GM12875 (cell line): ENCODE data around the gene GRM4.
A peak's percentile ranks its signal among the peaks of the same experiment; 100 is the strongest.

Experiments
- H3K4me3 ChIP-seq: one replicate; pipeline ENCODE4 v1.5.1; 2011; ENCODE audit warnings: low read depth, low read length, control low read depth
- CTCF ChIP-seq: IDR thresholded peaks from 2 replicates; pipeline ENCODE4 v1.5.1; 2011; ENCODE audit warnings: low read depth, mild to moderate bottlenecking, control low read depth, inconsistent platforms, low read length, moderate library complexity, borderline replicate concordance; ENCODE audit not compliant: insufficient read depth

Gene GRM4

GRCh38 chr6:34067814-34068213 lies 78.1 kb downstream of the GRM4 start:
- H3K4me3 ChIP-seq = no peak overlapping the region
- peak; percentile 35; the same call in 1 of the 2 replicates for TF ChIP-seq CTCF

- no peak overlapping the region for H3K4me3 ChIP-seq
- TF ChIP-seq CTCF = peak; percentile 35; the same call in 1 of the 2 replicates
Measured at GRCh38 chr6:34066772-34067770, 78.8 kb downstream of the GRM4 start.

GRCh38 chr6:34066218-34066571 lies 79.7 kb downstream of the GRM4 start:
- TF ChIP-seq CTCF = no peak
- H3K4me3 ChIP-seq = no peak overlapping the region

- no peak overlapping the region for H3K4me3 ChIP-seq
- no peak for TF ChIP-seq CTCF
Measured at GRCh38 chr6:34065466-34066217, 80.2 kb downstream of the GRM4 start.

GRCh38 chr6:34064675-34065074 lies 81.2 kb downstream of the GRM4 start:
- TF ChIP-seq CTCF = no peak
- H3K4me3 ChIP-seq = no peak overlapping the region

GRCh38 chr6:34063651-34064050 lies 82.2 kb downstream of the GRM4 start:
- no peak for TF ChIP-seq CTCF
- H3K4me3 ChIP-seq = no peak overlapping the region
